SU-DHL-6 (cell line): ENCODE results near the gene TREM1.

Experiments
- H2AFZ ChIP-seq: fragments of 200-600 bp; sonication (generic); 2 replicates; pipeline ENCODE4 v1.6.1; 2014; ENCODE audit warnings: low read depth, mild to moderate bottlenecking, moderate library complexity, mixed read lengths, antibody characterized with exemption, low read length; ENCODE audit not compliant: severe bottlenecking
- H3F3A ChIP-seq: fragments of 200-600 bp; shearing (Covaris generic); 2 replicates; pipeline ENCODE4 v1.6.0; 2016; ENCODE audit warnings: antibody characterized with exemption, mild to moderate bottlenecking; ENCODE audit not compliant: insufficient read depth
- H3K27ac ChIP-seq: fragments of 200-600 bp; sonication (generic); 2 replicates; pipeline ENCODE4 v1.5.1; 2016; ENCODE audit warnings: low read depth, mild to moderate bottlenecking, low read length, moderate library complexity, mixed read lengths
- H3K27me3 ChIP-seq: fragments of 200-600 bp; sonication (generic), shearing (Covaris generic); 2 replicates; pipeline ENCODE4 v1.6.0; 2014; ENCODE audit warnings: mild to moderate bottlenecking, low read length
- H3K36me3 ChIP-seq: fragments of 200-600 bp; sonication (generic); 2 replicates; pipeline ENCODE4 v1.6.1; 2014; ENCODE audit warnings: mild to moderate bottlenecking, low read length, mixed read lengths
- H3K4me2 ChIP-seq: fragments of 300-600, 200-600 bp; shearing (Covaris generic), sonication (generic); 2 replicates; pipeline ENCODE4 v1.6.0; 2014; ENCODE audit warnings: low read length, low read depth, mild to moderate bottlenecking; ENCODE audit not compliant: poor library complexity, severe bottlenecking
- H3K4me3 ChIP-seq: fragments of 200-600 bp; sonication (generic); 2 replicates; pipeline ENCODE4 v1.5.1; 2014; ENCODE audit warnings: antibody characterized with exemption, low read length, mild to moderate bottlenecking, mixed read lengths; ENCODE audit not compliant: insufficient read depth, poor library complexity, severe bottlenecking
- H3K79me2 ChIP-seq: fragments of 200-600 bp; sonication (generic); 2 replicates; pipeline ENCODE4 v1.6.1; 2014; ENCODE audit warnings: mild to moderate bottlenecking, low read length, moderate library complexity; ENCODE audit not compliant: insufficient read depth
- H3K9ac ChIP-seq: fragments of 200-600 bp; sonication (generic); 2 replicates; pipeline ENCODE4 v1.7.0; 2014; ENCODE audit warnings: mild to moderate bottlenecking, low read length
- H3K9me2 ChIP-seq: fragments of 200-600 bp; sonication (generic); replicated peaks from 2 replicates; pipeline ENCODE4 v1.6.1; 2014; ENCODE audit warnings: low read length; ENCODE audit not compliant: insufficient read depth
- H3K9me3 ChIP-seq: fragments of 200-600 bp; sonication (generic); 2 replicates; pipeline ENCODE4 v1.6.1; 2014; ENCODE audit warnings: low read length, mixed read lengths; ENCODE audit not compliant: insufficient read depth
- H4K20me1 ChIP-seq: fragments of 200-600 bp; sonication (generic); 2 replicates; pipeline ENCODE4 v1.6.1; 2014; ENCODE audit warnings: low read depth, mild to moderate bottlenecking, antibody characterized with exemption, low read length, moderate library complexity, mixed read lengths
- EZH2phosphoT487 ChIP-seq: fragments of 200-600 bp; sonication (generic), shearing (Covaris generic); conservative IDR thresholded peaks from 2 replicates; pipeline ENCODE4 v1.6.1; 2018; ENCODE audit warnings: mild to moderate bottlenecking, antibody characterized with exemption, low read length, moderate library complexity, mixed read lengths
- TF ChIP-seq, protein P1 (sequence below): fragments of 200-600 bp; sonication (generic); IDR thresholded peaks from one replicate; pipeline ENCODE4 v1.5.1; 2017; ENCODE audit warnings: antibody characterized with exemption, mild to moderate bottlenecking, low read length, moderate library complexity; ENCODE audit not compliant: insufficient read depth, poor library complexity, severe bottlenecking

Gene TREM1

DNA sequence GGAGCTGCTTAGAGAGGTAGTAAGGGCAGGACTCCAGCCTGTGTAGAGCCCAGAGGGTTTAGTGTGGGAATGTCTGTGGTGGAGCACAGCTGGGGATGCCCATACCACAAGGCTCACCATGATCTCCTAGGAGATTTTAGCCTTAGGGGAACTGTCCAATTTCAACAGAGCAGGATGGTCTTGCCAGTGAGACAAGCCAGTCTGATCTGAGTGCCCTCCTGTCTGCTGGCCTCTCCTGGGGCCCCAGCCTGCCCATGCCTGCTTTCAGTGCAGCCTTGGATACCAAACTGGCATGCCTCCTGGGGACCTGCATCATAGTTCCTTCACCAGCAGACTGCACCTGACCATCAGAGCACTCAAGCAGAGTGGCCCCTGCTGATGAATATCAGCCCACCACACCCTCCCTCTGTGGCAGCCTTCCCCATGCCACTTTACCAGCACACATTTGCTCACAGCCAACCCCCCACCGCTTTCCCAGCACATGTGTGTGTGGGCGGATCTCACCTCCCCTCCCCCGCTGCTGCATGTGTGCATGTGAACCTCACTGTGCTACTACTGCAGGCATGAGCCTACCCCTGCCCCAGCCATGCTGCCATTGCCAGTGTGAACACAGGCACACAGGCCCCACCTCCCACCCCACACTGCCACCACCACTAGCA is 7.9 kb upstream of the TREM1 start:
- Histone ChIP-seq H3K4me3 (no peak overlapping the region), H2AFZ (no peak overlapping the region), H3K4me2 (no peak overlapping the region), H4K20me1 (no peaks in the 10 kb centered on the region), H3K9me2 (no peaks in the 10 kb centered on the region), H3K9me3 (no peaks in the 10 kb centered on the region), H3K79me2 (no peaks in the 10 kb centered on the region), H3K36me3 (no peaks in the 10 kb centered on the region), H3F3A (no peaks in the 10 kb centered on the region), H3K27ac (no peak overlapping the region), H3K9ac (no peak overlapping the region), H3K27me3 (no peaks in the 10 kb centered on the region)
- TF ChIP-seq EZH2phosphoT487, result no peak
- TF ChIP-seq, protein P1, sequence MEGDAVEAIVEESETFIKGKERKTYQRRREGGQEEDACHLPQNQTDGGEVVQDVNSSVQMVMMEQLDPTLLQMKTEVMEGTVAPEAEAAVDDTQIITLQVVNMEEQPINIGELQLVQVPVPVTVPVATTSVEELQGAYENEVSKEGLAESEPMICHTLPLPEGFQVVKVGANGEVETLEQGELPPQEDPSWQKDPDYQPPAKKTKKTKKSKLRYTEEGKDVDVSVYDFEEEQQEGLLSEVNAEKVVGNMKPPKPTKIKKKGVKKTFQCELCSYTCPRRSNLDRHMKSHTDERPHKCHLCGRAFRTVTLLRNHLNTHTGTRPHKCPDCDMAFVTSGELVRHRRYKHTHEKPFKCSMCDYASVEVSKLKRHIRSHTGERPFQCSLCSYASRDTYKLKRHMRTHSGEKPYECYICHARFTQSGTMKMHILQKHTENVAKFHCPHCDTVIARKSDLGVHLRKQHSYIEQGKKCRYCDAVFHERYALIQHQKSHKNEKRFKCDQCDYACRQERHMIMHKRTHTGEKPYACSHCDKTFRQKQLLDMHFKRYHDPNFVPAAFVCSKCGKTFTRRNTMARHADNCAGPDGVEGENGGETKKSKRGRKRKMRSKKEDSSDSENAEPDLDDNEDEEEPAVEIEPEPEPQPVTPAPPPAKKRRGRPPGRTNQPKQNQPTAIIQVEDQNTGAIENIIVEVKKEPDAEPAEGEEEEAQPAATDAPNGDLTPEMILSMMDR, result no peak

DNA sequence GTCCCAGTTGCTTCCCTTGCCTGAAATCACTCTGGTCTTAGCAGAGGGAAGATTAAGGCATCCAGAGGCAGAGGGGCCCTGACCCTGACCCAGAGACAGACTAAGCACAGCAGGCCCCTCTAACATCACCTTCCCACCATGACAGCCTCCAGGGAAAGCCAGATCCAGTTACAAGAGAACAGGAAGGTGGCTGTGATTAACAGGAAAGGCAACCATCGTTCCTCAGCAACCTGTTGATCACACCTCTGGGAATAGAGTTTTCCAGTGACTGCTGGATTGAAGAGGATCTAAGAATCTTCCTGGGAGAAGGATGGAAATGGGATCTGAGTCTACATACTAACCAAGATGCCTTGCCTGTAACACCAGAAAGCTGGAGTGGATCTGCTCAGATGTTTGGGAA is 5.2 kb upstream of the TREM1 start:
- no peaks in the 10 kb centered on the region for H3K79me2 ChIP-seq
- no peaks in the 10 kb centered on the region for H3K9me3 ChIP-seq
- H3K27ac ChIP-seq, result no peak overlapping the region
- no peak overlapping the region for H3K4me3 ChIP-seq
- no peak overlapping the region for H3K4me2 ChIP-seq
- no peaks in the 10 kb centered on the region for H3K36me3 ChIP-seq
- no peak overlapping the region for H3K9ac ChIP-seq
- TF ChIP-seq, protein P1, result no peak
- no peak for TF ChIP-seq EZH2phosphoT487
- H3F3A ChIP-seq, result no peaks in the 10 kb centered on the region
- H3K27me3 ChIP-seq, result no peaks in the 10 kb centered on the region
- H4K20me1 ChIP-seq, result no peaks in the 10 kb centered on the region
- H3K9me2 ChIP-seq, result no peaks in the 10 kb centered on the region
- H2AFZ ChIP-seq, result no peak overlapping the region

DNA sequence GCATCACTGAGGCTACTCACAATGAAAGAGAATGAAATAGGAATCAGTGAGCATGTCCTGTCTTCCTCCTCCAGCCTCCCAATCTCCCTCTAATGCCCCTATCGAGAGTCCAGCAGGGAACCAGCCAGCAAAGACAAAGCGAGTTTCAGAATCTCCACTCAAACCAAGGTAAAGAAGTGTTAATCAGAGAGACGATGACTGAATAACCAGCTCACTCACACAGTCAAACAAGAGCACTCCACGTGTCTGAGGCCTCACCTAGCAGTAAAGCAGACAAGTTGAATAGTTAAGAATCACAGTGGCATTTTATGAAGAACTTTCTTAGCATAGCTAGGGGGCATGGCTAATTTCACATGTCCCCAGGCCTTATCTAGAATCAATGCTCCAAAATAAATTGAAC is 3.3 kb upstream of the TREM1 start:
- Histone ChIP-seq H3K9me3 (no peaks in the 10 kb centered on the region), H3K27ac (no peak overlapping the region), H3K4me3 (no peak overlapping the region), H4K20me1 (no peaks in the 10 kb centered on the region), H2AFZ (no peak overlapping the region), H3K4me2 (no peak overlapping the region), H3K9me2 (no peaks in the 10 kb centered on the region), H3K79me2 (no peaks in the 10 kb centered on the region), H3F3A (no peaks in the 10 kb centered on the region), H3K9ac (no peak overlapping the region), H3K27me3 (no peaks in the 10 kb centered on the region), H3K36me3 (no peaks in the 10 kb centered on the region)
- TF ChIP-seq EZH2phosphoT487, result no peak
- TF ChIP-seq, protein P1, result no peak
